ENCODE measurements around the gene GRIK4. TPM values are rescaled to one million over a fixed set of nuclear protein-coding genes. Genes with fewer than 3 reads are reported as not detected.

The GRIK4 gene
- total and polyA plus RNA-seq, 2 of the 4 experiments (the other 2 are of a cell fraction), result 0.18 to 0.38 TPM

DNA sequence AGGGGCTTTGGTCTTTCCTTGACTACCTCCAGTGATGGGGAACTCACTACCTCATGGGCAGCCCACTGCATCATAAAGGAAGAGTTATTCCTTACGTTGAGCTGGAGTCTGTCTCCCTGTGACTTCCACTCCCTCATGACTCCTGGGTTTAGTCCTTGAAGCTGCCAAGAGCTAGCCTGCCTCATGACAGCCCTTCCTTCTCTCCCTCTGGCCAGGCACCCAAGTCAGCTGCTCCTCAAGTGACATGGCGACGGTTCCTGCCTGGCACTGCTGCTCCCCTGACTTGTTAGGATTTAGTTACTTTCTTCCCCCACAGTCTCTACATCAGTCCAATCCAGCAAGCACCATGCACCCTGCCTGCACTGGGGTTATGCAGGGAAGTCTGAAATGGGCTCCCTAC, 316.3 kb downstream of the GRIK4 start:
- no peak for DNase-seq
- Histone ChIP-seq H4K5ac (ENCODE audit: low read depth, low read length) (no peak overlapping the region), H2AK5ac (ENCODE audit: low read depth, low read length) (no peak overlapping the region), H3K4ac (ENCODE audit: low read depth, low read length) (no peak overlapping the region), H3K4me2 (ENCODE audit: low read depth, low read length) (no peak overlapping the region), H4K91ac (ENCODE audit: insufficient read depth, low read depth, low read length) (no peak overlapping the region), H3K9ac (ENCODE audit: low read depth, low read length) (no peak overlapping the region), H3K36me3 (ENCODE audit: control insufficient read depth, insufficient read depth, low read length) (no peaks in the 10 kb centered on the region), H2BK120ac (ENCODE audit: low read depth, low read length) (no peak overlapping the region), H3K27me3 (ENCODE audit: control insufficient read depth, insufficient read depth, low read length) (peaks cover 5% of the 10 kb centered on the region), H2AFZ (replicated peaks; ENCODE audit: low read length, poor library complexity) (no peak overlapping the region), H2BK20ac (ENCODE audit: low read depth, low read length) (no peak overlapping the region), H3K4me3 (ENCODE audit: insufficient read depth, low read depth, low read length) (no peak overlapping the region), H3K79me1 (ENCODE audit: low read depth in 1 of 2, low read length in 2 of 2) (no peaks in the 10 kb centered on the region), H2BK5ac (ENCODE audit: low read depth, low read length, poor library complexity, severe bottlenecking) (no peak overlapping the region), H3K14ac (replicated peaks; ENCODE audit: low read depth, low read length) (no peak overlapping the region), H4K8ac (ENCODE audit: low read depth in 2 of 2, low read length in 2 of 2) (no peak overlapping the region), H3K9me3 (ENCODE audit: control insufficient read depth, insufficient read depth, low read length) (no peaks in the 10 kb centered on the region), H3K4me1 (ENCODE audit: control insufficient read depth, insufficient read depth, low read length) (no peaks in the 10 kb centered on the region), H2AK9ac (replicated peaks; ENCODE audit: low read depth, low read length, poor library complexity) (no peak overlapping the region), H2BK15ac (ENCODE audit: low read depth, low read length) (no peak overlapping the region), H3K56ac (ENCODE audit: extremely low read depth, insufficient read depth, low read length) (no peak overlapping the region), H3K23ac (ENCODE audit: low read depth, low read length) (no peak overlapping the region), H3K9me1 (ENCODE audit: insufficient read depth, low read length) (no peaks in the 10 kb centered on the region), H3K18ac (ENCODE audit: low read depth, low read length) (no peak overlapping the region), H4K20me1 (ENCODE audit: insufficient read depth, low read length) (no peaks in the 10 kb centered on the region), H3K27ac (ENCODE audit: insufficient read depth, low read length) (no peak overlapping the region)
- in situ Hi-C loops (cut with MboI; ENCODE audit: low sequenced_read_pairs) (no loop called here), dilution Hi-C loops (cut with HindIII; ENCODE audit: low sequenced_read_pairs, unreplicated experiment) (no loop called here), intact Hi-C loops (cut with micrococcal nuclease) (no loop called here)
- TF ChIP-seq POLR2A (IDR thresholded peaks at IDR 0.05; ENCODE audit: low read depth, low read length) (no peak), FOS (IDR thresholded peaks at IDR 0.05; ENCODE audit: low read depth, low read length) (no peak), NFE2L2 (IDR thresholded peaks at IDR 0.05; ENCODE audit: low read depth, low read length) (no peak), CEBPB (IDR thresholded peaks at IDR 0.05; ENCODE audit: low read depth, low read length) (no peak), MAZ (IDR thresholded peaks at IDR 0.05; ENCODE audit: borderline replicate concordance, low read depth, low read length) (no peak), CHD1 (IDR thresholded peaks at IDR 0.05; ENCODE audit: low read depth, low read length) (no peak), BHLHE40 (IDR thresholded peaks at IDR 0.05; ENCODE audit: low read depth, low read length) (no peak), RFX5 (IDR thresholded peaks at IDR 0.05; ENCODE audit: low read depth, low read length) (no peak), MAFK (IDR thresholded peaks at IDR 0.05; ENCODE audit: low read depth, low read length) (no peak), MXI1 (IDR thresholded peaks at IDR 0.05; ENCODE audit: borderline replicate concordance, low read depth, low read length) (no peak), SMC3 (IDR thresholded peaks at IDR 0.05; ENCODE audit: low read depth, low read length) (no peak)
- TF ChIP-seq, protein P1, sequence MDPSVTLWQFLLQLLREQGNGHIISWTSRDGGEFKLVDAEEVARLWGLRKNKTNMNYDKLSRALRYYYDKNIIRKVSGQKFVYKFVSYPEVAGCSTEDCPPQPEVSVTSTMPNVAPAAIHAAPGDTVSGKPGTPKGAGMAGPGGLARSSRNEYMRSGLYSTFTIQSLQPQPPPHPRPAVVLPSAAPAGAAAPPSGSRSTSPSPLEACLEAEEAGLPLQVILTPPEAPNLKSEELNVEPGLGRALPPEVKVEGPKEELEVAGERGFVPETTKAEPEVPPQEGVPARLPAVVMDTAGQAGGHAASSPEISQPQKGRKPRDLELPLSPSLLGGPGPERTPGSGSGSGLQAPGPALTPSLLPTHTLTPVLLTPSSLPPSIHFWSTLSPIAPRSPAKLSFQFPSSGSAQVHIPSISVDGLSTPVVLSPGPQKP (IDR thresholded peaks at IDR 0.05; ENCODE audit: borderline replicate concordance, low read depth, low read length), result no peak
- TF ChIP-seq, protein P2, sequence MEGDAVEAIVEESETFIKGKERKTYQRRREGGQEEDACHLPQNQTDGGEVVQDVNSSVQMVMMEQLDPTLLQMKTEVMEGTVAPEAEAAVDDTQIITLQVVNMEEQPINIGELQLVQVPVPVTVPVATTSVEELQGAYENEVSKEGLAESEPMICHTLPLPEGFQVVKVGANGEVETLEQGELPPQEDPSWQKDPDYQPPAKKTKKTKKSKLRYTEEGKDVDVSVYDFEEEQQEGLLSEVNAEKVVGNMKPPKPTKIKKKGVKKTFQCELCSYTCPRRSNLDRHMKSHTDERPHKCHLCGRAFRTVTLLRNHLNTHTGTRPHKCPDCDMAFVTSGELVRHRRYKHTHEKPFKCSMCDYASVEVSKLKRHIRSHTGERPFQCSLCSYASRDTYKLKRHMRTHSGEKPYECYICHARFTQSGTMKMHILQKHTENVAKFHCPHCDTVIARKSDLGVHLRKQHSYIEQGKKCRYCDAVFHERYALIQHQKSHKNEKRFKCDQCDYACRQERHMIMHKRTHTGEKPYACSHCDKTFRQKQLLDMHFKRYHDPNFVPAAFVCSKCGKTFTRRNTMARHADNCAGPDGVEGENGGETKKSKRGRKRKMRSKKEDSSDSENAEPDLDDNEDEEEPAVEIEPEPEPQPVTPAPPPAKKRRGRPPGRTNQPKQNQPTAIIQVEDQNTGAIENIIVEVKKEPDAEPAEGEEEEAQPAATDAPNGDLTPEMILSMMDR (conservative IDR thresholded peaks at IDR 0.05; ENCODE audit: low read depth, low read length), result no peak
- CTCF ChIA-PET, result no interaction called here
- 33% methylated on average over 1 of the region's 3 CpGs; no CpG with 5 or more reads in 1 of the 2 experiments for WGBS, 2 experiments (ENCODE audit: extremely low coverage in 2 of 2, insufficient read length in 1 of 2)
- POLR2A ChIA-PET (ENCODE audit: unreplicated experiment), result no interaction called here
- ATAC-seq (ENCODE audit: low read depth), result no peak
- no TSS peak for BruUV-seq (replicated peaks)
